ENCODE measurements around the gene ZNF470. TPM values are rescaled to one million over a fixed set of nuclear protein-coding genes. Genes with fewer than 3 reads are reported as not detected.

Gene ZNF470
- total RNA-seq, 4 donors from 2014 or later, result 3.9 to 8.1 (median 6.7) TPM

GRCh38 chr19:56566904-56567273, 379 bp upstream of the ZNF470 start:
- Histone ChIP-seq H3K4me3 (peak overlapping the region; percentile 81 to 86), H3K36me3 (peaks cover 9 to 51% of the 10 kb centered on the region in 2 donors), H3K27me3 (no peaks in the 10 kb centered on the region), H3K4me1 (peaks cover 0 to 22% (median 4%) of the 10 kb centered on the region in 3 donors), H3K27ac (peak overlapping the region; percentile 62 to 89 (median 88)), H3K9me3 (peaks cover 2 to 77% (median 3%) of the 10 kb centered on the region in 3 donors)
- TF ChIP-seq CTCF (IDR thresholded peaks at IDR 0.05) (no peak), POLR2AphosphoS5 (IDR thresholded peaks at IDR 0.05) (no peak), POLR2A (IDR thresholded peaks at IDR 0.05) (no peak)
- 1% methylated on average over 11 of the region's 23 CpGs; no CpG with 5 or more reads in 1 of the 2 donors for WGBS, 2 donors (ENCODE audit: low coverage in 1 of 2)
- peak; percentile 44 for ATAC-seq

GRCh38 chr19:56572589-56572988, 5.3 kb downstream of the ZNF470 start:
- H3K4me3 ChIP-seq, result no peak overlapping the region
- peaks cover 0 to 11% (median 4%) of the 10 kb centered on the region in 3 donors for H3K4me1 ChIP-seq
- H3K27me3 ChIP-seq, result no peaks in the 10 kb centered on the region
- H3K36me3 ChIP-seq, result peaks cover 33 to 89% of the 10 kb centered on the region in 2 donors
- no peak for ATAC-seq
- peaks cover 9 to 89% (median 29%) of the 10 kb centered on the region in 3 donors for H3K9me3 ChIP-seq
- 50 to 65% methylated on average over 2 of the region's 2 CpGs for WGBS, 2 donors (ENCODE audit: low coverage in 1 of 2)
- TF ChIP-seq POLR2AphosphoS5 (IDR thresholded peaks at IDR 0.05) (no peak), POLR2A (IDR thresholded peaks at IDR 0.05) (no peak), EP300 (IDR thresholded peaks at IDR 0.05) (no peak), CTCF (IDR thresholded peaks at IDR 0.05) (no peak)
- no peak overlapping the region for H3K27ac ChIP-seq

GRCh38 chr19:56573914-56574313, 6.6 kb downstream of the ZNF470 start:
- WGBS, 2 donors (ENCODE audit: low coverage in 1 of 2), result 96 to 100% methylated on average over 2 to 3 of the region's 3 CpGs
- no peaks in the 10 kb centered on the region for H3K4me1 ChIP-seq

GRCh38 chr19:56577719-56578602, 10.7 kb downstream of the ZNF470 start:
- no peaks in the 10 kb centered on the region for H3K4me1 ChIP-seq
- H3K27me3 ChIP-seq, result no peaks in the 10 kb centered on the region
- 94 to 97% methylated on average over 10 to 11 of the region's 11 CpGs for WGBS, 2 donors (ENCODE audit: low coverage in 1 of 2)
- peaks cover 27 to 86% of the 10 kb centered on the region in 2 donors for H3K36me3 ChIP-seq
- TF ChIP-seq EP300 (IDR thresholded peaks at IDR 0.05), result no peak
- TF ChIP-seq CTCF (IDR thresholded peaks at IDR 0.05), result no peak
- no peak for TF ChIP-seq POLR2A (IDR thresholded peaks at IDR 0.05)
- no peak for TF ChIP-seq POLR2AphosphoS5 (IDR thresholded peaks at IDR 0.05)
- H3K27ac ChIP-seq, result no peak overlapping the region
- H3K9me3 ChIP-seq, result peaks cover 17 to 100% (median 44%) of the 10 kb centered on the region in 3 donors
- no peak for ATAC-seq
- H3K4me3 ChIP-seq, result no peak overlapping the region

More at GRCh38 chr19:56573914-56574313, 6.6 kb downstream of the ZNF470 start:
- no peaks in the 10 kb centered on the region for H3K27me3 ChIP-seq
- no peak for ATAC-seq
- H3K4me3 ChIP-seq, result no peak overlapping the region
- H3K36me3 ChIP-seq, result peaks cover 36 to 100% of the 10 kb centered on the region in 2 donors
- no peak overlapping the region for H3K27ac ChIP-seq
- peaks cover 17 to 100% (median 37%) of the 10 kb centered on the region in 3 donors for H3K9me3 ChIP-seq
- TF ChIP-seq POLR2AphosphoS5 (IDR thresholded peaks at IDR 0.05) (no peak), EP300 (IDR thresholded peaks at IDR 0.05) (no peak), CTCF (IDR thresholded peaks at IDR 0.05) (no peak), POLR2A (IDR thresholded peaks at IDR 0.05) (no peak)
